Inflammatory macrophage (primary cell): ENCODE measurements around the gene NDST1.

Experiments used
- DNase-seq, 2 donors: peaks; one replicate each; pipeline ENCODE4 v3.0.0-alpha.2; 2020 to 2022

Gene NDST1

GRCh38 chr5:150523472-150524350 is 15.8 kb downstream of the NDST1 start:
- DNase-seq, result peak; percentile 50 to 66

GRCh38 chr5:150525163-150525562 is 17.2 kb downstream of the NDST1 start:
- DNase-seq, result no peak

GRCh38 chr5:150525781-150526180 is 17.9 kb downstream of the NDST1 start:
- no peak for DNase-seq

- no peak for DNase-seq
Measured at GRCh38 chr5:150527038-150527437, 19.1 kb downstream of the NDST1 start.

- no peak for DNase-seq
Measured at GRCh38 chr5:150527808-150528207, 19.9 kb downstream of the NDST1 start.

- no peak for DNase-seq
Measured at GRCh38 chr5:150528924-150529546, 21.1 kb downstream of the NDST1 start.

- DNase-seq, result no peak
Measured at GRCh38 chr5:150529555-150529954, 21.6 kb downstream of the NDST1 start.

- no peak for DNase-seq
Measured at GRCh38 chr5:150530423-150530822, 22.5 kb downstream of the NDST1 start.

GRCh38 chr5:150530951-150531588 is 23.1 kb downstream of the NDST1 start:
- DNase-seq, result no peak

- DNase-seq, result no peak
Measured at GRCh38 chr5:150531686-150532085, 23.8 kb downstream of the NDST1 start.

- no peak for DNase-seq
Measured at GRCh38 chr5:150532151-150532550, 24.2 kb downstream of the NDST1 start.

- DNase-seq, result no peak
Measured at GRCh38 chr5:150532996-150533395, 25.1 kb downstream of the NDST1 start.

GRCh38 chr5:150534811-150535210 is 26.9 kb downstream of the NDST1 start:
- no peak for DNase-seq

GRCh38 chr5:150535611-150536010 is 27.7 kb downstream of the NDST1 start:
- no peak for DNase-seq

- no peak for DNase-seq
Measured at GRCh38 chr5:150538007-150538917, 30.3 kb downstream of the NDST1 start.

- no peak for DNase-seq
Measured at GRCh38 chr5:150539206-150539605, 31.3 kb downstream of the NDST1 start.

GRCh38 chr5:150540042-150540441 is 32.1 kb downstream of the NDST1 start:
- no peak for DNase-seq

- no peak for DNase-seq
Measured at GRCh38 chr5:150540615-150541396, 32.9 kb downstream of the NDST1 start.

- no peak for DNase-seq
Measured at GRCh38 chr5:150541397-150541675, 33.4 kb downstream of the NDST1 start.

- DNase-seq, result peak; percentile 82 to 93
Measured at GRCh38 chr5:150541895-150542294, 34.0 kb downstream of the NDST1 start.

- no peak for DNase-seq
Measured at GRCh38 chr5:150542933-150543445, 35.1 kb downstream of the NDST1 start.
